VCaP (cell line): ENCODE results near the gene KCTD5.

Source experiments
- H3K27ac ChIP-seq: fragments of 450-650 bp; 2 replicates; pipeline ENCODE4 v1.5.1; 2017
- CTCF ChIP-seq: fragments of 450-650 bp; conservative IDR thresholded peaks from 2 replicates; pipeline ENCODE4 v1.5.1; 2017; ENCODE audit warnings: mild to moderate bottlenecking, moderate library complexity

KCTD5 gene

GRCh38 chr16:2756288-2757015, 74.1 kb downstream of the KCTD5 start:
- no peak overlapping the region for H3K27ac ChIP-seq
- no peak for TF ChIP-seq CTCF

- no peak overlapping the region for H3K27ac ChIP-seq
- TF ChIP-seq CTCF, result no peak
Observed at GRCh38 chr16:2757344-2757743, 75.0 kb downstream of the KCTD5 start.
